ENCODE data around the gene RAP1GAP. TPM values are rescaled to one million over a fixed set of nuclear protein-coding genes. Genes with fewer than 3 reads are reported as not detected.
A peak's percentile ranks its signal among the peaks of the same experiment; 100 is the strongest.

Gene RAP1GAP
- total and polyA plus RNA-seq, 9 of the 15 experiments (the other 6 are each of a cell fraction or from before 2014, with no cell fraction given) = 0.29 to 30.2 (median 19.2) TPM

DNA sequence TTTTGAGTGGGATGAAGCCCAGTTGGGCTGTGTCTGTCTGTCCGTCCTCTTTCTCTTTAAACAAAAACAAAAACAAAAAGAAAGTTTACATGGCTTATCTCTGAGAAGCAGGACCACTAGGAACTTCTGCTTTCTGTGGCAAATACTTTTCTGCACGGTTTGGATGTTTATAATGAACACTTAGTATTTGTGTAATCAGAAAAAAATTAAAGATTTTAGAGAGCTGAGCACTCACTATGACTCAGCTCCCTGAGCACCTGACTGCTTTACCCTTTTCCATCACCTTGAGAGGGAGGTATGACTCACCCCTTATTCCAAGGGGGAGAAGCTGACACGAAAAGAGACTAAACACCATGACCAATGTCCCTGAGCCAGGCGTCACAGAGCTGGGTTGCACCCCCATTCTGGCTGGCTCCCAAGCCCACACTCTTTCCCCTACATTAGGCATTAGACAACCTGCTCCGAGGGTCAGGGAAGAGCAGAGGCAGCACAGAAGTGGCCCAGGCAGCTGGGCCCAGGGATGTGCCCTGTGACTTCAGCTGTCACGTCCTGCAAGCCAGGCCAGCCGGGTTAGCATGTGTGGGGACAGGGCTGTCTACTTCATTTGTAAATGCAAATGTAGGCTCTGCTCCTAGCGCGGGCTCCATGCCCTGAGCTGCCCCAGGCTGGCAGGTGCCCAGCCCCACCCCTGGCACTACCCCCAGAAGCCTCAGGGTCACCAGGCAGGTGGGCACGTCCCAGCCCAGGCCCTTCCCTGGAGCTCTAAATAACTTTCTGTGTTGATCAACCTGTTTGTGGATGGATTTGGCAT is 30.4 kb downstream of the RAP1GAP start (continued):
- TF ChIP-seq, protein P1, sequence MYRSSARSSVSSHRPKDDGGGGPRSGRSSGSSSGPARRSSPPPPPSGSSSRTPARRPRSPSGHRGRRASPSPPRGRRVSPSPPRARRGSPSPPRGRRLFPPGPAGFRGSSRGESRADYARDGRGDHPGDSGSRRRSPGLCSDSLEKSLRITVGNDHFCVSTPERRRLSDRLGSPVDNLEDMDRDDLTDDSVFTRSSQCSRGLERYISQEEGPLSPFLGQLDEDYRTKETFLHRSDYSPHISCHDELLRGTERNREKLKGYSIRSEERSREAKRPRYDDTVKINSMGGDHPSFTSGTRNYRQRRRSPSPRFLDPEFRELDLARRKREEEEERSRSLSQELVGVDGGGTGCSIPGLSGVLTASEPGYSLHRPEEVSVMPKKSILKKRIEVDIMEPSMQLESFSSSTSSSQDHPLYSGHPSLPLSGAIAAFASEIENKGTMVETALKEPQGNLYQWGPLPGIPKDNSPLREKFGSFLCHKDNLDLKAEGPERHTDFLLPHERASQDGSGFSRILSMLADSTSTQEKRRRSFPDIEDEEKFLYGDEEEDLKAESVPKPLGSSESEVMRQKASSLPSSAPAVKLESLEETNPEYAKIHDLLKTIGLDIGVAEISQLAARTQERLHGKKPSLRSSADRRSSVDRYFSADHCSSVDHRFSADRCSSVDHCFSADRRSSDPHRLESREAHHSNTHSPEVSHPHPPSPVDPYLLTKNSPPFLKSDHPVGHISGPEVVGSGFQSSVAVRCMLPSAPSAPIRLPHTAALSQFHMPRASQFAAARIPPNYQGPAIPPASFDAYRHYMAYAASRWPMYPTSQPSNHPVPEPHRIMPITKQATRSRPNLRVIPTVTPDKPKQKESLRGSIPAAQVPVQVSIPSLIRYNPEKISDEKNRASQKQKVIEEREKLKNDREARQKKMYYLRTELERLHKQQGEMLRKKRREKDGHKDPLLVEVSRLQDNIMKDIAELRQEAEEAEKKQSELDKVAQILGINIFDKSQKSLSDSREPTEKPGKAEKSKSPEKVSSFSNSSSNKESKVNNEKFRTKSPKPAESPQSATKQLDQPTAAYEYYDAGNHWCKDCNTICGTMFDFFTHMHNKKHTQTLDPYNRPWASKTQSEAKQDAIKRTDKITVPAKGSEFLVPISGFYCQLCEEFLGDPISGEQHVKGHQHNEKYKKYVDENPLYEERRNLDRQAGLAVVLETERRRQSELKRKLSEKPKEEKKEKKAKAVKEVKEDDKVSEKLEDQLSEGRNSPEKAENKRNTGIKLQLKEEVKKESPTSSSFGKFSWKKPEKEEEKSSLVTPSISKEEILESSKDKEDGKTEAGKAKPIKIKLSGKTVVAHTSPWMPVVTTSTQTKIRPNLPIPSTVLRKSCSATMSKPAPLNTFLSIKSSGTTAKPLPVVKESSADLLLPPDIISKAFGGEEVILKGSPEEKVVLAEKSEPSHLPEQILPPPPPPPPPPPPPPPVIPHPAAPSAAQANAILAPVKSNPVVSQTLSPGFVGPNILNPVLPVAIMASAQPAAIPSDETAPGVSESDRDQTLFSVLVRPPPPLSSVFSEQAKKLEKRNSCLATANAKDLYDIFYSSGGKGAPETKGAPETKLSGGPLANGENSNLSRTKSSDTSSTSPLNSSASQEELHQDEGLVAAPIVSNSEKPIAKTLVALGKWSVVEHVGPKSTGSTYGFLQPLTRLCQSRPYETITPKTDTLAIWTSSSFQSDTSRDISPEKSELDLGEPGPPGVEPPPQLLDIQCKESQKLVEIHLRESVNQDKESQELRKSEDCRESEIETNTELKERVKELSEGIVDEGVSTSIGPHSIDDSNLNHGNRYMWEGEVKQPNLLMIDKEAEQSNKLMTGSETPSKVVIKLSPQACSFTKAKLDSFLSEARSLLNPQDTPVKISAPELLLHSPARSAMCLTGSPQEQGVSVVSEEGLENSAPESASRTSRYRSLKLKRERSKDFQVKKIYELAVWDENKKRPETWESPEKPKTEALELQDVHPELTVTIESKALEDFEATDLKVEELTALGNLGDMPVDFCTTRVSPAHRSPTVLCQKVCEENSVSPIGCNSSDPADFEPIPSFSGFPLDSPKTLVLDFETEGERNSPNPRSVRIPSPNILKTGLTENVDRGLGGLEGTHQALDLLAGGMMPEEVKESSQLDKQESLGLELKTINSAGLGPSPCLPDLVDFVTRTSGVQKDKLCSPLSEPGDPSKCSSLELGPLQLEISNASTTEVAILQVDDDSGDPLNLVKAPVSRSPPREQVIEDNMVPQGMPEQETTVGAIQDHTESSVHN (IDR thresholded peaks at IDR 0.05; ENCODE audit: borderline replicate concordance in 1 of 2, low read depth in 1 of 2) = peak in 1 of 2 experiments; percentile 94; a peak in 2 of 4 replicates
- no peak; the same call in 1 of the 2 replicates for TF ChIP-seq MEF2D (tag; conservative IDR thresholded peaks at IDR 0.05; ENCODE audit: low read depth)
- peak in 1 of 2 experiments; percentile 55; a peak in 1 of 4 replicates for TF ChIP-seq ARNT (IDR thresholded peaks at IDR 0.05)
- no peak for TF ChIP-seq RREB1 (CRISPR knock-in tag; IDR thresholded peaks at IDR 0.05)
- TF ChIP-seq NCOA6 (IDR thresholded peaks at IDR 0.05) = no peak
- no peak for TF ChIP-seq SMC3 (conservative IDR thresholded peaks at IDR 0.05; ENCODE audit: insufficient read depth, low read depth, low read length)
- TF ChIP-seq MXI1 (IDR thresholded peaks at IDR 0.05; ENCODE audit: low read depth, low read length) = no peak
- TF ChIP-seq MBD2 (IDR thresholded peaks at IDR 0.05; ENCODE audit: borderline replicate concordance, low read depth) = peak; percentile 79; the same call in 1 of the 2 replicates
- TF ChIP-seq HDAC6 (IDR thresholded peaks at IDR 0.05; ENCODE audit: low read depth, low read length) = no peak
- no peak for TF ChIP-seq XRCC3 (IDR thresholded peaks at IDR 0.05)
- no peak for TF ChIP-seq ETV1 (tag; conservative IDR thresholded peaks at IDR 0.05; ENCODE audit: low read depth)

All from K562 (cell line).